Prostate gland (tissue), 2 donors: ENCODE results near the gene DIS3L2. TPM values are rescaled to one million over a fixed set of nuclear protein-coding genes. Genes with fewer than 3 reads are reported as not detected.

Source experiments
- DNase-seq: peaks from one replicate; pipeline ENCODE4 v3.0.0-alpha.2; 2019; ENCODE audit warnings: low spot score
- H3K27ac ChIP-seq, 2 donors: fragments of 200-600 bp; sonication (generic); 2 replicates each; pipeline ENCODE4 v1.5.1; 2017 to 2019
- H3K27me3 ChIP-seq: fragments of 200-600 bp; sonication (generic); replicated peaks from 2 replicates; pipeline ENCODE4 v1.5.1; 2019; ENCODE audit not compliant: insufficient read depth
- H3K36me3 ChIP-seq, 2 donors: fragments of 200-600 bp; sonication (generic); 1 replicate in 1 of 2; 2 replicates in 1 of 2; pipeline versions ENCODE4 v1.5.1 to v1.8.1; 2017 to 2019
- H3K4me1 ChIP-seq: fragments of 200-600 bp; sonication (generic); replicated peaks from 2 replicates; pipeline ENCODE4 v1.5.1; 2019
- H3K4me3 ChIP-seq, 2 donors: fragments of 200-600 bp; sonication (generic); 2 replicates each; pipeline ENCODE4 v1.5.1; 2017 to 2019
- H3K9me3 ChIP-seq: fragments of 200-600 bp; sonication (generic); 2 replicates; pipeline ENCODE4 v1.5.1; 2017
- POLR2A ChIP-seq: fragments of 450-650 bp; IDR thresholded peaks from one replicate; pipeline ENCODE4 v1.6.1; 2016; ENCODE audit warnings: antibody characterized with exemption, mild to moderate bottlenecking
- POLR2AphosphoS5 ChIP-seq: sonication (generic); formaldehyde crosslinking; IDR thresholded peaks from one replicate; pipeline ENCODE4 v1.6.1; 2017; ENCODE audit warnings: antibody characterized with exemption
- WGBS: methylation state at CpG from one replicate; pipeline ENCODE4 v1.1.5; 2018; 5-methylcytosine and 5-hydroxymethylcytosine counted together
- intact Hi-C: fragments of 100-400 bp; cut with DNase I; formaldehyde crosslinking; loops from one replicate; pipeline ENCODE4 v1.14.2; 2022
- total RNA-seq, 2 donors: library from RNA; depleted of rRNA; stranded (reverse); fragments of >200 nt; gene quantifications; one replicate each; pipeline ENCODE4 v1.1.0, GENCODE V29; 2016
- TF ChIP-seq, protein P1 (sequence below), 4 experiments: fragments of 200-600 bp in 2 of 4; fragments of 450-650 bp in 2 of 4; sonication (generic) in 2 of 4; IDR thresholded peaks; 1 replicate in 3 of 4; 2 replicates in 1 of 4; pipeline ENCODE4 v1.5.1; 2016 to 2019; ENCODE audit warnings: antibody characterized with exemption in 4 of 4, mild to moderate bottlenecking in 2 of 4, moderate library complexity in 2 of 4

DIS3L2 gene
- total RNA-seq, 2 donors from 2014 or later, result 30.1 to 71.3 TPM

DNA sequence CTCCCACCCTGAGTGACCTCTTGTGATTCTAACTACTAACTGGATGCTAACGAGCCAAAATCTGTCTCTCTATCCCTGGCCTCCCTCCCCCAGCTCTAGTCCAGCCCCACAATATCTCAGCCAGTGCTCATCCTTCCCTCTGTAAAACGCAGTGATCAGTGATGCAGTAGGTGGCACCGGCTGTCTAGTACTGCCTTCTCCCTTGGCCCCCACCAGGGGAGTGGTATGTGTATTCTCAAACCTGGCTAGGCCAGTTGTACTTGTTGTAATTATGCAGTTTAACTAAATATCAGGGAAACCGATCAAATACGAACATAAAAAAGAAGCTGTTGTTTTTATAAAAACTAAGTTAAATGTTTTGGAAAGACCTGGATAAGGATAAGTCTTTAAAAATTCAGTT lies 303.8 kb downstream of the DIS3L2 start:
- no peaks in the 10 kb centered on the region for H3K36me3 ChIP-seq
- H3K4me3 ChIP-seq, result no peak overlapping the region
- H3K9me3 ChIP-seq, result no peaks in the 10 kb centered on the region
- 44% methylated on average over 5 of the region's 5 CpGs for WGBS
- no peak overlapping the region for H3K27ac ChIP-seq
- intact Hi-C loops, result no loop called here
- TF ChIP-seq, protein P1, sequence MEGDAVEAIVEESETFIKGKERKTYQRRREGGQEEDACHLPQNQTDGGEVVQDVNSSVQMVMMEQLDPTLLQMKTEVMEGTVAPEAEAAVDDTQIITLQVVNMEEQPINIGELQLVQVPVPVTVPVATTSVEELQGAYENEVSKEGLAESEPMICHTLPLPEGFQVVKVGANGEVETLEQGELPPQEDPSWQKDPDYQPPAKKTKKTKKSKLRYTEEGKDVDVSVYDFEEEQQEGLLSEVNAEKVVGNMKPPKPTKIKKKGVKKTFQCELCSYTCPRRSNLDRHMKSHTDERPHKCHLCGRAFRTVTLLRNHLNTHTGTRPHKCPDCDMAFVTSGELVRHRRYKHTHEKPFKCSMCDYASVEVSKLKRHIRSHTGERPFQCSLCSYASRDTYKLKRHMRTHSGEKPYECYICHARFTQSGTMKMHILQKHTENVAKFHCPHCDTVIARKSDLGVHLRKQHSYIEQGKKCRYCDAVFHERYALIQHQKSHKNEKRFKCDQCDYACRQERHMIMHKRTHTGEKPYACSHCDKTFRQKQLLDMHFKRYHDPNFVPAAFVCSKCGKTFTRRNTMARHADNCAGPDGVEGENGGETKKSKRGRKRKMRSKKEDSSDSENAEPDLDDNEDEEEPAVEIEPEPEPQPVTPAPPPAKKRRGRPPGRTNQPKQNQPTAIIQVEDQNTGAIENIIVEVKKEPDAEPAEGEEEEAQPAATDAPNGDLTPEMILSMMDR (IDR thresholded peaks at IDR 0.05), result peak in 3 of 4 experiments; percentile 13 to 28 (median 21)
- no peak for TF ChIP-seq POLR2A
- no peaks in the 10 kb centered on the region for H3K27me3 ChIP-seq
- no peaks in the 10 kb centered on the region for H3K4me1 ChIP-seq
- DNase-seq, result peak; percentile 43

DNA sequence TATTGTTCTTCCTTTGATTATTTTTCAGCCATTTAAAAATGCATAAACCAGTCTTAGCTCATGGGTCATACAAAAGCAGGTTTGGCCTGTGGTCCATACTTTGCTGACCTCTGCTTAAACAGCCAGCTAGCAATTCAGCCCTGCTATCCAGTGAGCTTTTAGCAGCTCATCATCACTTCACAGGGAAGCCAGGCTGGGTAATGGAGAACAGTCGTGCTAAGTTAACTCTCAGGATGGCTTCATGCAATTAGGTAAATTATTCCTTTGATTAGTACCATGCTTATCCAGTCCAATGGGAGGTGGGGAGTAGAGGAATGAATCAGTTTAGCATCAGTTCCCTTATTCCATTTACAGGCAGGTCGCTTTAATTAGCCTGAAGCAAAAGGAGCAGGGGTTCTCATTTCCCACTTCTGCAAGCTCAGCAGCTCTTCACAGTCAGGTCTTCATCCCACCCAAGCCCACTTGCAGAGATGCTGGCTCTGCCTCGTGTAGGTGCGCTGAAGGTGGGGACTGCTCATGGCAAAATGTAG lies 307.2 kb downstream of the DIS3L2 start:
- no peak overlapping the region for H3K27ac ChIP-seq
- no peaks in the 10 kb centered on the region for H3K27me3 ChIP-seq
- intact Hi-C loops, result no loop called here
- DNase-seq, result no peak
- H3K36me3 ChIP-seq, result no peaks in the 10 kb centered on the region
- 88% methylated on average over 4 of the region's 4 CpGs for WGBS
- no peaks in the 10 kb centered on the region for H3K4me1 ChIP-seq
- H3K4me3 ChIP-seq, result no peak overlapping the region
- TF ChIP-seq, protein P1 (IDR thresholded peaks at IDR 0.05), result no peak
- TF ChIP-seq POLR2AphosphoS5, result no peak
- TF ChIP-seq POLR2A, result no peak
- H3K9me3 ChIP-seq, result no peaks in the 10 kb centered on the region

DNA sequence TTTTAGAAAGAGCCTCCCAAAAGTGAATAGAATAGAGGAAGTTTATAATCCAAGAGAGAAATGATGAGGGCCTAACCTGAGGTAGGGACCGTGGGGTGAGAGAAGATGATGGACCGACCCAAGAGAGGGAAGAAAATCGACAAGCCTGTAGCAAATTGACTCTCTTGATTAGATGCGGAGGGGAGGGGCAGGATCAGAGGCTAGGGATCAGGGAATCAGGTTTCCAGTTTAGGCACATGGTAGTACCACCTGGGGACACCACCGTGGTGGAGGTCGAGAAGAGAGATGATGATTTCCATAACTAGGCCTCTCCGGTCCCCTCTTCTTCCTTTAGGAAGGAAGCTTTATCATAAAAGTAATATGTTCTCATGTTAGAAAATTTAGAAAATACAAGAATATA lies 308.4 kb downstream of the DIS3L2 start:
- Histone ChIP-seq H3K27me3 (no peaks in the 10 kb centered on the region), H3K27ac (no peak overlapping the region), H3K36me3 (no peaks in the 10 kb centered on the region), H3K9me3 (no peaks in the 10 kb centered on the region), H3K4me1 (no peaks in the 10 kb centered on the region), H3K4me3 (no peak overlapping the region)
- TF ChIP-seq POLR2A (no peak), POLR2AphosphoS5 (no peak)
- TF ChIP-seq, protein P1 (IDR thresholded peaks at IDR 0.05), result no peak
- 93% methylated on average over 7 of the region's 7 CpGs for WGBS
- intact Hi-C loops, result no loop called here
- no peak for DNase-seq

DNA sequence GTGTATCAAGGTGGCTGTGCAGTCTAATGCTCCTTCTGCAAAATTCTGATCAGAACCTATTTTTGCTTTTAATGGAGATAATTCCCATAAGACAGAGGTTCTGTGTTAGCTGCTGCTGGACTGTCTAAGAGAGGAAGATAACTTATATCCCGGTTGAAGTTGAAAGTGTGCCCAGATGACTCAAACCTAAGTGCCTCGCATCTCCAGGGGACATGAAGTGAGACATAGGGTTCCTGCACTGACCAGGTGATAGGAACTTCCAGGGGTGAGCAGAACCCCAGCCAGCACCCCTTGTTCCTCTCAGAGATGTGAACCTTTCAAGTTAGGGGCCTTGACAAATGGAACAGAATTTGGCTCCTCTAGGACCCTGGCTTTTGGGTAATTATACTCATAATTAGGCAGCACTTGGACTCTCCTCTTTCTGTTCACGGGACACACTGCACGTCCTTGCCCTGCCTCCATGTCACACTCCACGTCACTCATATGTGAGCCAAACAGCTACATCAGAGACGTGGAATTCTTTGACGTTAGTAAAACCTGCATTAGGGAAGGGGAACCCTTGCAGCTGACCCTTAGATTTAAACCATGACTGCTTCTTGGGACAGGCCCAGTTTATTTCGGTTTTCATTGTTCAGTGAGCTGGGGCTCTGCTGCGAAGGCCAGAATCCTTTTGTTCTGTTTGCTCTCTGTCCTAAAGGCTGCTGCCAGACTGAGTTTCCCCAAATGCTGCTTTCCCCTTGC lies 312.6 kb downstream of the DIS3L2 start:
- intact Hi-C loops, result no loop called here
- 51% methylated on average over 9 of the region's 9 CpGs for WGBS
- no peaks in the 10 kb centered on the region for H3K27me3 ChIP-seq
- DNase-seq, result no peak
- no peaks in the 10 kb centered on the region for H3K9me3 ChIP-seq
- H3K4me1 ChIP-seq, result no peaks in the 10 kb centered on the region
- TF ChIP-seq POLR2AphosphoS5 (no peak), POLR2A (no peak)
- TF ChIP-seq, protein P1 (IDR thresholded peaks at IDR 0.05), result no peak
- no peak overlapping the region for H3K27ac ChIP-seq
- H3K4me3 ChIP-seq, result no peak overlapping the region
- H3K36me3 ChIP-seq, result no peaks in the 10 kb centered on the region

DNA sequence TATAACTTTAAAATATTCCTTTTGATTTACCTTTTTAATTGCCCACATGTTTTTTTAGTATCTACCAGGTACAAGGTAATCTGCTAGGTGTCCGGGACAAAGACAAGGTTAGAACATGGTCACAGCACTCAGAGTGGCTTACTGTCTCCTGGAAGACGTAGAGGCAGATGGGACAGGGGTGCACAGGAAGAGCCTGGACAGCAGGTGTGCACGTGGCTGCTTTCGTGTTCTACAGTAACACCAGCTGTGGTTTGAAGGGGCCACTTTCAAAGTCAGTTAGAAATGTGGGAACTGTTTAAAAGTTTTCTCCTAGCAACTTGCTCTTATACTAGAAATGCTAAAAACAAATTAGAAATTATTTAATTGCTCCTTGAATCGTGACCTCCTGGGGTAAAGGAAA lies 314.2 kb downstream of the DIS3L2 start:
- intact Hi-C loops, result no loop called here
- Histone ChIP-seq H3K36me3 (no peaks in the 10 kb centered on the region), H3K4me3 (no peak overlapping the region), H3K27me3 (no peaks in the 10 kb centered on the region), H3K27ac (peak overlapping the region; percentile 1 to 19), H3K4me1 (no peaks in the 10 kb centered on the region), H3K9me3 (no peaks in the 10 kb centered on the region)
- 68% methylated on average over 5 of the region's 5 CpGs for WGBS
- no peak for DNase-seq
- TF ChIP-seq POLR2AphosphoS5 (no peak), POLR2A (no peak)
- TF ChIP-seq, protein P1 (IDR thresholded peaks at IDR 0.05), result no peak
